K562 (cell line): ENCODE data around the gene MPIG6B. TPM values are rescaled to one million over a fixed set of nuclear protein-coding genes. Genes with fewer than 3 reads are reported as not detected.

Experiments used
- COPS2 ChIP-seq: fragments of 450-650 bp; conservative IDR thresholded peaks from 2 replicates; pipeline ENCODE4 v1.6.1; 2016; ENCODE audit warnings: mild to moderate bottlenecking, moderate library complexity
- DPF2 ChIP-seq: fragments of 450-650 bp; IDR thresholded peaks from 2 replicates; pipeline ENCODE4 v1.6.1; 2016
- ELF1 ChIP-seq: fragments of 200-800 bp; sonication (Bioruptor generic); IDR thresholded peaks from 2 replicates; pipeline ENCODE4 v1.6.1; 2016; ENCODE audit warnings: missing genetic modification characterization, missing compliant biosample characterization
- HDAC6 ChIP-seq: IDR thresholded peaks from 2 replicates; pipeline ENCODE4 v1.6.1; 2012; ENCODE audit warnings: low read depth, mild to moderate bottlenecking, control low read depth, inconsistent platforms, low read length, moderate library complexity
- HINFP ChIP-seq: fragments of 450-650 bp; conservative IDR thresholded peaks from 2 replicates; pipeline ENCODE4 v1.6.1; 2016; ENCODE audit warnings: missing genetic modification characterization, low read depth, mild to moderate bottlenecking, control low read depth, missing compliant biosample characterization
- JUND ChIP-seq, 2 experiments: IDR thresholded peaks; 2 replicates in 1 of 2; 3 replicates in 1 of 2; pipeline ENCODE4 v1.6.1; 2011; ENCODE audit warnings: borderline replicate concordance in 2 of 2, low read depth in 2 of 2, low read length in 2 of 2, improper control_type of control experiment in 1 of 2, missing biosample characterization in 1 of 2, missing genetic modification characterization in 1 of 2, missing genetic modification reagents in 1 of 2
- MED1 ChIP-seq: sonication (generic); formaldehyde crosslinking; IDR thresholded peaks from 2 replicates; pipeline ENCODE4 v1.8.1; 2023; ENCODE audit warnings: missing genetic modification reagents, borderline replicate concordance
- NEUROD1 ChIP-seq: fragments of 150-350 bp; IDR thresholded peaks from 2 replicates; pipeline ENCODE4 v1.6.1; 2014; ENCODE audit warnings: borderline replicate concordance, low read length, low read depth; ENCODE audit not compliant: partially characterized antibody
- NFYB ChIP-seq: IDR thresholded peaks from 2 replicates; pipeline ENCODE4 v1.6.1; 2011; ENCODE audit warnings: mild to moderate bottlenecking, moderate library complexity; ENCODE audit not compliant: insufficient read length; ENCODE audit errors: extremely low read depth
- NRF1 ChIP-seq, 2 experiments: fragments of 450-650 bp; IDR thresholded peaks in 1 of 2; conservative IDR thresholded peaks in 1 of 2; 2 replicates each; pipeline ENCODE4 v1.6.1; 2014; ENCODE audit warnings: mild to moderate bottlenecking in 2 of 2
- RUNX1 ChIP-seq: sonication (generic); IDR thresholded peaks from 2 replicates; pipeline ENCODE4 v1.6.1; 2016; ENCODE audit warnings: antibody characterized with exemption, low read depth
- SP1 ChIP-seq: sonication (generic); formaldehyde crosslinking; IDR thresholded peaks from 2 replicates; pipeline ENCODE4 v1.8.1; 2022; ENCODE audit warnings: mild to moderate bottlenecking, missing genetic modification reagents
- TAF1 ChIP-seq: IDR thresholded peaks from 2 replicates; pipeline ENCODE4 v1.6.1; 2011; ENCODE audit warnings: mild to moderate bottlenecking, low read length, moderate library complexity; ENCODE audit not compliant: insufficient read depth, control insufficient read depth, severe bottlenecking; ENCODE audit errors: extremely low read depth
- TAL1 ChIP-seq: fragments of 450-650 bp; IDR thresholded peaks from 2 replicates; pipeline ENCODE4 v1.6.1; 2016; ENCODE audit warnings: mild to moderate bottlenecking
- TEAD4 ChIP-seq, 2 experiments: sonication (generic) in 1 of 2; formaldehyde crosslinking in 1 of 2; IDR thresholded peaks; 2 replicates each; pipeline versions ENCODE4 v1.6.1 to v1.8.0; 2012 to 2022; ENCODE audit warnings: borderline replicate concordance in 1 of 2, inconsistent platforms in 1 of 2, low read length in 1 of 2, mild to moderate bottlenecking in 1 of 2, missing genetic modification reagents in 1 of 2
- ZBTB11 ChIP-seq, 3 experiments: fragments of 200-800 bp in 1 of 3; fragments of 250-450 bp in 1 of 3; fragments of 450-650 bp in 1 of 3; sonication (Bioruptor Pico) in 1 of 3; sonication (Bioruptor generic) in 1 of 3; formaldehyde crosslinking in 1 of 3; IDR thresholded peaks; 2 replicates each; pipeline versions ENCODE4 v1.6.1 to v1.8.0; 2016 to 2022; ENCODE audit warnings: mild to moderate bottlenecking in 2 of 3, missing genetic modification characterization in 2 of 3, missing compliant biosample characterization in 1 of 3, moderate library complexity in 1 of 3
- ZBTB17 ChIP-seq: fragments of 450-650 bp; formaldehyde crosslinking; IDR thresholded peaks from 2 replicates; pipeline ENCODE4 v1.4.0; 2020; ENCODE audit warnings: mild to moderate bottlenecking
- ZNF133 ChIP-seq: fragments of 250-450 bp; sonication (Bioruptor Pico); IDR thresholded peaks from 2 replicates; pipeline ENCODE4 v1.4.0; 2020; ENCODE audit warnings: mild to moderate bottlenecking
- ZNF184 ChIP-seq: sonication (generic); formaldehyde crosslinking; IDR thresholded peaks from 2 replicates; pipeline ENCODE4 v1.5.0; 2020; ENCODE audit warnings: missing genetic modification reagents
- ZNF239 ChIP-seq: fragments of 250-450 bp; sonication (Bioruptor Pico); IDR thresholded peaks from 2 replicates; pipeline ENCODE4 v1.4.0; 2020; ENCODE audit warnings: mild to moderate bottlenecking
- ZNF76 ChIP-seq: fragments of 250-450 bp; sonication (Bioruptor Pico); IDR thresholded peaks from 2 replicates; pipeline ENCODE4 v1.4.0; 2020; ENCODE audit warnings: mild to moderate bottlenecking, moderate library complexity, borderline replicate concordance
- polyA plus RNA-seq, 8 experiments: library from polyadenylated mRNA; depleted of rRNA in 4 of 8; stranded (reverse) in 5 of 8; unstranded in 3 of 8; fragments of >200 nt; fragmentation: Nextera tagmentation in 2 of 8; fragmentation: Illumina TruSeq in 1 of 8; extraction: Ambion mirVana in 2 of 8; extraction: Trizol in 1 of 8; gene quantifications; 2 replicates each; pipeline versions ENCODE4 v1.2.1 to v1.2.3, GENCODE V29; 2011 to 2014; ENCODE audit warnings: inconsistent platforms in 1 of 8, missing spikeins in 1 of 8
- total RNA-seq, 7 experiments: library from RNA; depleted of rRNA in 6 of 7; stranded (reverse); fragments of >200 nt in 6 of 7; fragmentation: Illumina TruSeq in 2 of 7; extraction: Trizol in 2 of 7; gene quantifications; 2 replicates each; pipeline versions ENCODE4 v1.2.1 to v1.2.3, GENCODE V29; 2011 to 2021; ENCODE audit warnings: low replicate concordance in 1 of 7

The MPIG6B gene
- total and polyA plus RNA-seq, 9 of the 15 experiments (the other 6 are each of a cell fraction or from before 2014, with no cell fraction given), result 0.11 to 1.2 (median 0.28) TPM; not detected in 1

GRCh38 chr6:31769684-31770371 is 46.7 kb downstream of the MPIG6B start (continued):
- TF ChIP-seq MED1 (no peak), SP1 (peak; percentile 97), RUNX1 (peak; percentile 91; the same call in 1 of the 2 replicates), NRF1 (conservative IDR thresholded peaks at IDR 0.05 in 1 of 2, IDR thresholded peaks at IDR 0.05 in 1 of 2) (peak; percentile 9 to 16; a peak in 1 of 4 replicates), TAF1 (peak; percentile 29), DPF2 (peak; percentile 71), ELF1 (tag) (no peak), HDAC6 (no peak), ZNF76 (CRISPR knock-in tag) (no peak), NEUROD1 (peak; percentile 73), HINFP (tag) (peak; percentile 73; the same call in 1 of the 2 replicates), JUND (IDR thresholded peaks at IDR 0.05; ENCODE audit: borderline replicate concordance, low read depth, low read length) (peak; percentile 79), JUND (tag; IDR thresholded peaks at IDR 0.05; ENCODE audit: borderline replicate concordance, low read depth, low read length) (no peak; the same call in 1 of the 3 replicates), TEAD4 (IDR thresholded peaks at IDR 0.05; ENCODE audit: low read length) (0 out of 2 replicates have a peak, but pooled peaks have one; percentile 36), TEAD4 (CRISPR knock-in tag; IDR thresholded peaks at IDR 0.05; ENCODE audit: borderline replicate concordance) (no peak), ZNF184 (CRISPR knock-in tag) (no peak), TAL1 (no peak), ZNF239 (CRISPR knock-in tag) (peak; percentile 25; the same call in 1 of the 2 replicates), NFYB (no peak), ZBTB11 (CRISPR knock-in tag; IDR thresholded peaks at IDR 0.05) (no peak), ZNF133 (CRISPR knock-in tag) (no peak), ZBTB17 (peak; percentile 40; the same call in 1 of the 2 replicates), COPS2 (no peak)
